Glomerular endothelial cell (primary cell): ENCODE measurements around the gene BSND. TPM values are rescaled to one million over a fixed set of nuclear protein-coding genes. Genes with fewer than 3 reads are reported as not detected.
A peak's percentile ranks its signal among the peaks of the same experiment; 100 is the strongest.
"Not testable (repeated sequence)": the region's sequence is repeated elsewhere in the genome, so short reads cannot be mapped to it uniquely, and the experiment has no call there.

Source experiments
- DNase-seq: peaks from one replicate; pipeline ENCODE4 v3.0.0-alpha.2; 2011; ENCODE audit warnings: low read depth, low spot score; ENCODE audit errors: extremely low read depth
- total RNA-seq: library from RNA; depleted of rRNA; stranded (reverse); fragments of >200 nt; gene quantifications from 2 replicates; pipeline ENCODE4 v1.2.3, GENCODE V29; 2015

BSND gene
- not detected in 2 replicates for total RNA-seq

DNA sequence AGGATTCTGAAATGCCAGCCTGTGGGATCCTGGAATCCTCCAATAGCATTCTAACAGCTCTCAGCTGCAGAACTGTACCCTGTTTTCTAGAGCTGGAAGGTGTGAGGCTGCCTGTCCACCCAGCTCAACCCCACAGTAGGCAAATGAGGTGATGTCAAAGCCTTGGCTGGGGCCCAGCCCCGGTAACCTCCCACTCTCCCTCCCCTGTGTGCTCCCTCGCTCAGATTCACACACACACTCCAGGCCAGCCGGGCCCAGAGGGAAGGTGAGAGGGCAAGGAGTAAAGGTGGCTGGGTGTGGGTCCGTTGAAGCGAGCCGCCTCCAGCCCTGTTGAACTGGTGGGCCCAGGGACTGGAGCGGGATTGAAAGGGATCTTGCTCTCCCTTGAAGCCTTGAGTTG lies at the start of gene BSND:
BSND (plus strand) TSS at position 257 of the 400 bp plus-strand sequence. CDS start 254 bp downstream, outside the sequence.
- DNase-seq: no peak

- DNase-seq: no peak
These were observed 49.7 kb upstream of the BSND start for GRCh38 chr1:54949053-54949452.

DNA sequence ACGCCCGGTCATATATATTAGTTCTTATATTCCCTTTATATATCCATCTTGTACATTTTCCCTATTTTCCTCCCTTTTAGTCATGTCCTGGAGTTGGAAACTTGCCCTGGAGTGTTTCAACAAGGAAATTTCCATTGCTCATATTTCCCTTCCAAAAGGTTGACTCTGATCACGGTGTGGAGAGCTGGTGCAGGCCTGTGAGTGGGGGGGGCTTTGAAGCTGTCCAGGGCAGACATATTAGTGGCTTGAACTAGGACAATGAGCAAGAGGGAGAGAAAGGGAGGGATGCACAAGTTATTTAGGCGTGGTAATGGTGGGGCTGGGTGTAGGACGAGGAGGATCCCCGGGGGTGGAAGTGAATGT lies 48.7 kb upstream of the BSND start:
- no peak for DNase-seq

DNA sequence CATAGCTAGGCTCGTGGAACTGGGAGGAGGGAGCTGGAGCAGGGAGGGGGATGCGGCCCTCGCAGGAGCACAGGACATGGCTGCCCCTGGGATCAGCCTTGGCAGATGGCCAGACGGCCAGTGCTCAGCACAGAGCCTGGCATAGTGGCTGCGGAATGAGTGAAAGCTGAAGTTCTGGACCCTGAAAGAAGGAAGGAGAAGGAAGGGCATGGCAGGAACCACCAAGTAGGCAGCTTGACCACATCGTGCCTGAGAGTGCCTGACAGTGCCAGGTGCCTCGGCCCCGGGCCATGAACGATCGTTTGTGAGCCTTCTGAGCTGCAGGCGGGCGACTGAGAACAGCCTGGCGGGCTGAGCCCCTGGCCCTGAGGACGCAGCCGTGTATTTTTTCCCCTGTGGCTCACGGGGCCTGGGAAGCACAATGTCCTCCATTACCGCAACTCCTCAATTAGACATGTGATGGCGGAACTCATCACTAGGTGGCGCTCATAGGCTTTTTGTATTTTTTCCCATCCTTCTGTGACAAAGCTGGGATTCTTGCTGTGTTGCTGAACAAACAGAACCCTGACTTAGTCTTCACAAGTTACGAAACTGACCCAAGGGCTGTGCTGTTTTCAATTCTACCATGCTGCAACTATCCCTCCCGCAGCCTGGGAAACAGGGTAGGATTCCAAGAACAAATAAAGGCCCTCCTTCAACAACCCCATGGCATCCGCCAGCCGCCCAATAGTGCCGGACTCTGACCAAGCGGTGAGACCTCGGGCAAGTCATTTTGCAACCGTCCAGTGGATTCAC lies 48.2 kb upstream of the BSND start:
- no peak for DNase-seq

GRCh38 chr1:54951810-54952226 lies 46.9 kb upstream of the BSND start:
- no peak for DNase-seq

DNA sequence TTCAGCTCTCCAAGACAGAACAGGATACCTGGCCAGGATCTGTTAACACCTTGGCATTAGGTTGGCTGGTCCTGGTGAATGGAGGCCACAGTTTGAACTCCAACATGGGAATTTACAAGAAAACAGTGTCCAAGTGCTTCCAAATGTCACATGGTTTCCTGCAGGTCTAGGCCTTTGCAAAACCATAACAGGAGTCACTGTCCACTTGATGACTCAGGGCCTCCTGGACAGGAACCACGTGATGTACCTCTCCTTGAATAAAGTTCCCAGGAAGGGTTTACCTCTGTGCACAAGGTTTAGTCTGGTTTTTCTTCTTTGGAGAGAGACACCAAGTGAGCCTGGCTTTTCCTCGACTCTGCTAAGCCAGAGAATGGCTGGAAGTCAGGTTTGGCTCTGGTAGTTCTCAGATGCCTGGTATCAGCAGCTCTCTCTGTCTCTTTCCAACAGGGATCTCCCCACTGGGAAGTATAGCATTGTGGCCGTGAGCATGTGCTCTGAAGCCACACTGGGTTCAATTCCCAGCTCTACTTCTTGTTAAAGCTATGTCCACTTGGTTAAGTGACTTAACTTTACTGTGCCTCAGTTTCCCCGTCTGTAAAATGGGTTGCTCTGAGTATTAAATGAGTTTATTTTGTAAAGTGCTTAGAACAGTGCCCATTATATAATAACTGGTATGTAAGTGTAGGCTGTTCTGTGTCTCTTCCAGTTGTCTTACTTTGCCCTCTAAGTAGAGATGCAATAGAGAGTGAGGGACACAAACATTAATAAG lies 45.6 kb upstream of the BSND start:
- no peak for DNase-seq

GRCh38 chr1:54953846-54954245 lies 44.9 kb upstream of the BSND start:
- no peak for DNase-seq

GRCh38 chr1:54955359-54955758 lies 43.4 kb upstream of the BSND start:
- DNase-seq: peak; percentile 80

GRCh38 chr1:54956726-54957125 lies 42.0 kb upstream of the BSND start:
- DNase-seq: no peak

DNA sequence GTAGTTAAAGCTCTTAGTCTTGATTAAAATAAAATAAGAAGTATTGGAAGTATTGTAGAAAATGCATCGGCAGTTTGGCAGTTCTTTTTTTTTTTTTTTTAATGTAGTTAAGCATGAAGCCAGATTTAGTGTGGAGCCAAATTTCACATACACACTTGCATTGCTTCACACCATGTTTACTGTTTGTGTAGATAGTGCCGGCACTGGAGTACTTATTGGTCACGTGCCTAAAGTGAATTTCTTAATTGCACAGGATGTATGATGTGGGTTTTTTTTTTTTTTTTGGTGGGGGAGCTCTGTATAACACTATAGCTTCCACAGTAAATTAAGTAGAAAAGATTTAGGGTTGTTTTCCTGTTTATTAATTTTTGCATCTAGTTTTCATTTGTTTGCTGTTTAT lies 39.5 kb upstream of the BSND start:
- no peak for DNase-seq

DNA sequence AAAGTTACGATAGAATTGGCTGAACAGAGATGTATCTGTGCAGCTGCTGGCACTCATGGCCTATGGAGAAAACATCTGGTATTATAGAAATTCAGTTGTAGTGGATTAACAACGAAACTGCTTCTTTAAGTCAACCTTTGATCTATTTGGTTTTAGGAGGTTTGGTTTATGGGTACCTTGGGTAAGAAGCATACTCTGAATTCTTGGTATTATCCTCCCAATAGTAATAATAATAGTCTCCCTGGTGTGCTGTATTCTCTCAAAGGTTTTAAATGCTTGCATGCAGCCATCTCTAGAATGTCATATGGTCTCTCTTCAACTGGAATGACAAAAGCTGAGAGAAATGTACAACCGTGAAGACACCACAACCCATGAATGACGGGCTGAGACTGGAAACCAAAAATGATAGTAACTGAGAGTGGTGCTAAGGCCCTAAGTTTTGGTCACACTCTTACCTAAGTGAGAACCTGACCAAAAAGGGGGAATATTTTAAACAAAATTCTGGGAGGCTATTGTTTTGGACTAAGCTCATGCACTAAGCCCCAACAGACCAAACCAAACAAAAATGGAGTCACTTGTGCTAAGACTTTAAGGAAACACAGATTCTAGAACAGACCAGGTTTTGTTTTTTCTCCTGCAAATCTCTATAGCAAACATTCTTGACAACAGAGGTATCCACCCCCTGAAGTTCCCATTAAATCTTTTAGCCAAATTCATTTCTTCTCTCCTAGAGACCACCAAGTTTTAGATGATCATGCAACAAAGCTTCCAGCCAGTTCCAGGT lies 35.9 kb upstream of the BSND start:
- no peak for DNase-seq

DNA sequence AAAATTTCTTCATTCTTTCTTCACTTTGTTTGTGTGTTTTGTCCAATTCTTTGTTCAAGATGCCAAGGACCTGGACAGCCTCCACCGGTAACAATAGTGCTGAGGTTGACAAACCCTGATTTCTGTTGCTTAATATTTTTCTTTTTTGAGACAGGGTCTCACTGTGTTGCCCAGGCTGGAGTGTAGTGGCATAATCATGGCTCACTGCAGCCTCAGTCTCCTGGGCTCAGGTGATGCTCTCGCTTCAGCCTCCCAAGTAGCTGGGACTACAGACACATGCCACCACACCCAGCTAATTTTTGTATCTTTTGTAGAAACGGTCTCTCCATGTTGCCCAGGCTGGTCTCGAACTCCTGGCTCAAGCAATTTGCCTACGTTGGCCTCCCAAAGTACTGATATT lies 34.9 kb upstream of the BSND start:
- not testable (repeated sequence) for DNase-seq

- DNase-seq: no peak
These were observed 33.0 kb upstream of the BSND start for GRCh38 chr1:54965624-54966340.

- no peak for DNase-seq
These were observed 31.4 kb upstream of the BSND start for GRCh38 chr1:54967372-54967771.

DNA sequence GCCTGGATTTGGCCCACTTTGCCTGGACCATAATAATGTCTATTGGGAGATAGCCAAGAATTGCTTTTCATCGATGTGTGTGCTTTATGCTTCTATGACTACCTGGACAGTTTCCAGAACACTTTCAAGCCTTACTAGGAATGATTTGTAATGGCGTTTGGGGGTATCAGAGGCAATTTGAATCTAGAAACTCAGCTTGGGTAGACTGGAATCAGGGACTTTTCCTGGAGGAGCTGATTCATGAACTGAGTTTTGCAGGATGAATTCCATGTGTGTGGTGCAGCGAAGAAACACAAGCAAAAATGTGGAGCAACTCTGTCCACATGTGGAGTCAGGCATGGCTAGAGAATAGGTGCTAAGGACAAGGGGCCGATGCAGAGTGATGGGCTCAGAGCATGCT lies 30.2 kb upstream of the BSND start:
- no peak for DNase-seq

- DNase-seq: no peak
These were observed 28.9 kb upstream of the BSND start for GRCh38 chr1:54969879-54970278.

DNA sequence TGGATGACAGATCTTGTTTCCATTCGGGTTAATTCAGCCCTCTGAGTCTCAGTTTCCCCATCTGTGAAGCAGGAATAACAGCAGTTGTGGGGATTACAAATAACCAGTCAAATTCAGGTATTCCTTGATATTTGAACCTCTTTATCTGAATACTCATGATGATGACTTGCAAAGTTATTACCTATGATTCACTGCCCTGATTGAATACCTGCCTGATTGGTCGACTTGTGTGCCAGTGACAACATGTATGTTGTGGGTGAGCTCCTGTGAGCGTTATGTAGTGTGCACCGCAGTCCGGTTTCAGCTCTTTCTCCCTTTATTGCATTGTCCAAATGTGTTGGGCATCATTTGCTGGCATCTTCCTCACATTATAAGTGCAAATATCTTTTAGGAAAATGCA lies 27.8 kb upstream of the BSND start:
- DNase-seq: no peak

DNA sequence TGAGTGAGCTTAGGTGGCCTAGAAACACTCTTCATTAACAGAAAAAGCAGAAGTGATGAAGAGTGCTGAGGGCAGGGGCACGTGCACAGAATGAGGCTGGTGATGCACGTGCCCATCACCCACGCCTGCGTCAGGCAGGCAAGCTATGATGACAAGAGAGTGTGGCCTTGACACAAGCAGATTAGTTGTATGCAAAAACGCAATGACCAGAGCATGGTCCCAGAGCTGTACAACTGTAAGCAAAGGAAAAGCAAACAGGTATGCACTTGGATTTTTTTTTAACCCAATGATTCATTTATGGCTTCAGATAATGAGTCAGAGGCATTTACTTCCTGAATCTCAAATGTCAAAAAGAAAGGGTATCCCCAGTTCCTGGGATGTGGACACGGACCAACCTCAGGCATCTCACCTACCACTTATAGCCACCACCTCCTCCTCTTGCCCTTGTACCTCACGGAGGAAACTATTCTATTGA lies 27.4 kb upstream of the BSND start:
- DNase-seq: no peak

- no peak for DNase-seq
These were observed 26.3 kb upstream of the BSND start for GRCh38 chr1:54972436-54972835.

DNA sequence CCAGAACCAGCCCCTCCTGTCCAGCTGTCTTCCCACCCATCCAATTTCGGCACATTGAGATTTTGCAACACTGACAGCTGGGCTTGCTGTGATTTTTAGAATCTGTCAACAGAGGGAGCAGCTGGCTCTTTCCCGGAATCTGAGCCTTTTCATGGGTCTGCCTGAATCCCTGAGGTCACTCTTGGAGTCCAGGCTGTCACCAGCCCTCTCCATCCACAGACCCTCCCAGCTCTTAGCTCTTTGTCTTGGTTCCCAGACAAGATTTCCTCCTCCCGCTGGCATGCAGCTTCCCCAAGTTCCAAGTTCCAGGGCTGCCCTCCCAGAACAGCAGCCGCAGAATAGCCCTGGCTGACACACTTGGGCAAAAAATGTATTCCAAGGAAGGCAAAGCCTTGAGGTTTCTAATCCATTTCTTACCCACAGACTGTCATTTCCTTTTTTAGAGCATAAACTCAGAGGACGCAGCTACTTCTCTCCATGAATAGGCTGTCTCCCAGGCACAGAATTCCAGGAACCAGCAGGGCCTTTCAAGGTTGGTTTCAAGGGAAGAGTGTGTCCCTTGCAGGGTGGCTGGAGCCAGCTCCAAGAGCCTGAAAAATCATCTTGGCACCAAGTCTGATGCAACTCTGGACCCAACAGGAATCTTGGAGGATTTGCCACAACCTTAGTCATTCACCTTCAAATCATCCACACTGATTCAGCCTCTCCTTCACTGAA lies 25.4 kb upstream of the BSND start:
- DNase-seq: no peak
